Measurements from ENCODE around the gene AGBL2.

DNA sequence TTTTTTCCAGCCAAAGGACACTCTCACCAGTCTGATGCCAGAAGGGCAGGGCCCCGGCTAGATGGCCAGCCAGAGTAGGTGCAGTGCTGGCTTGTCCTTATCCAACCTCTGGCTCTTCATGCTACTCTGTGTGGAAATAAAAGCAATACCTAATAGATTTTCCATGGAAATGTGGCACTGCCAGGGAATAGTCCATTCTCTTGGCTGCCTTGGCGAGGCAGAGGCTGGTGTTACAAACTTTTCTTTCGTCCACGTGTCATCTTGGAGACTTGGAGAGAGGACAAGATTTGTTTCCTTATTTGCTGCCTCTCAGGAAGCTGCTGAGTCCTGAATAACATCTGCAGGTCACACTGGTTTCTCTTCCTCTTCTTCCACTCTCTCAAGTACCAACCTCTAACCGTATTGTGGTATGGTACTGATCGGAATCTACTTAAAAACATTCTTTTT, 103.8 kb downstream of the AGBL2 start:
- TF ChIP-seq, protein P1, sequence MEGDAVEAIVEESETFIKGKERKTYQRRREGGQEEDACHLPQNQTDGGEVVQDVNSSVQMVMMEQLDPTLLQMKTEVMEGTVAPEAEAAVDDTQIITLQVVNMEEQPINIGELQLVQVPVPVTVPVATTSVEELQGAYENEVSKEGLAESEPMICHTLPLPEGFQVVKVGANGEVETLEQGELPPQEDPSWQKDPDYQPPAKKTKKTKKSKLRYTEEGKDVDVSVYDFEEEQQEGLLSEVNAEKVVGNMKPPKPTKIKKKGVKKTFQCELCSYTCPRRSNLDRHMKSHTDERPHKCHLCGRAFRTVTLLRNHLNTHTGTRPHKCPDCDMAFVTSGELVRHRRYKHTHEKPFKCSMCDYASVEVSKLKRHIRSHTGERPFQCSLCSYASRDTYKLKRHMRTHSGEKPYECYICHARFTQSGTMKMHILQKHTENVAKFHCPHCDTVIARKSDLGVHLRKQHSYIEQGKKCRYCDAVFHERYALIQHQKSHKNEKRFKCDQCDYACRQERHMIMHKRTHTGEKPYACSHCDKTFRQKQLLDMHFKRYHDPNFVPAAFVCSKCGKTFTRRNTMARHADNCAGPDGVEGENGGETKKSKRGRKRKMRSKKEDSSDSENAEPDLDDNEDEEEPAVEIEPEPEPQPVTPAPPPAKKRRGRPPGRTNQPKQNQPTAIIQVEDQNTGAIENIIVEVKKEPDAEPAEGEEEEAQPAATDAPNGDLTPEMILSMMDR (IDR thresholded peaks at IDR 0.05; ENCODE audit: poor library complexity, severe bottlenecking), result no peak
- TF ChIP-seq TAF1 (IDR thresholded peaks at IDR 0.05; ENCODE audit: low read depth), result no peak
- TF ChIP-seq EZH2 (IDR thresholded peaks at IDR 0.05; ENCODE audit: borderline replicate concordance, insufficient read depth, low read length, poor library complexity, severe bottlenecking), result no peak
- TF ChIP-seq EP300 (conservative IDR thresholded peaks at IDR 0.05; ENCODE audit: poor library complexity, severe bottlenecking), result no peak
